ENCODE measurements around the gene ZNF534. TPM values are rescaled to one million over a fixed set of nuclear protein-coding genes. Genes with fewer than 3 reads are reported as not detected.

ZNF534 gene
- total RNA-seq, result not detected in 2 replicates

DNA sequence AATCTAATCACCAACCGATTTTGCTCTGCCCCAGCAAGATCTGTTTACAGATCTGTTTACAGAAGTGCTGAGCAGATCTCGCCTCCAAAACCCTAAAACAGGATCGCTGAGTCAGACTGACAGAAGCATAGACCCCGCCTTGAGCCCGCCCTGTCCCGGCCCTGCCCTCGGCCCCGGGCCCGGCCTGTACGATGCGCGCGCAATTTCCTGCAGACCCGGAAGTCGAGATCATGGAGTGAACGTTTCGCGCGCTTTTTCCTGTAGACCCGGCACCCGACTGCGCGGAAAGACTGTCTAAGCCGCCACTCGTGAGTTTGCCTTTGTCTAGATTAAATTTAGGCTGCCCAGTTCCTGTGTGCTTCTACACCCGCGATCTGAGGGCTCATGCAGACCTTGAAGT, at the start of gene ZNF534:
ZNF534 (plus strand) TSS at position 212 of the 400 bp plus-strand sequence. CDS start 2,327 bp downstream, outside the sequence.

GRCh38 chr19:52397310-52398080, 31.5 kb upstream of the ZNF534 start, which contains the start of gene ZNF528:
Gene ZNF528, plus strand, starts transcription at chr19:52397849. Its CDS starts 4,165 bp downstream, at chr19:52402014.

GRCh38 chr19:52453324-52454094, 24.6 kb downstream of the ZNF534 start, which contains the start of gene ZNF578:
Gene ZNF578, plus strand, starts transcription at chr19:52453553. Its CDS starts 48,293 bp downstream, at chr19:52501846.

Other genes starting within 250 kb of the ZNF534 start
- 85.4 and 96.3 TPM in 2 replicates for gene PPP2R1A, start 239.1 kb upstream of the ZNF534 start, total RNA-seq
- 9.3 and 11.3 TPM in 2 replicates for gene ZNF766, start 159.6 kb upstream of the ZNF534 start, total RNA-seq
- gene ZNF480, start 132.0 kb upstream of the ZNF534 start, total RNA-seq, result 3.9 and 7.1 TPM in 2 replicates
- 1.2 and 2.0 TPM in 2 replicates for gene ZNF610, start 92.9 kb upstream of the ZNF534 start, total RNA-seq
- gene ZNF880, start 59.2 kb upstream of the ZNF534 start, total RNA-seq, result 20.6 and 25.8 TPM in 2 replicates
- gene ZNF528, start 31.3 kb upstream of the ZNF534 start, total RNA-seq, result 8.3 and 14.4 TPM in 2 replicates
- gene ZNF578, start 24.4 kb downstream of the ZNF534 start, total RNA-seq, result 0.54 and 1.1 TPM in 2 replicates
- 10.3 and 15.8 TPM in 2 replicates for gene ZNF808, start 98.5 kb downstream of the ZNF534 start, total RNA-seq
- gene ZNF701, start 141.1 kb downstream of the ZNF534 start, total RNA-seq, result 12.0 and 16.2 TPM in 2 replicates
- 27.1 and 36.1 TPM in 2 replicates for gene ZNF83, start 209.2 kb downstream of the ZNF534 start, total RNA-seq